ENCODE measurements around the gene TRAPPC14.

DNA sequence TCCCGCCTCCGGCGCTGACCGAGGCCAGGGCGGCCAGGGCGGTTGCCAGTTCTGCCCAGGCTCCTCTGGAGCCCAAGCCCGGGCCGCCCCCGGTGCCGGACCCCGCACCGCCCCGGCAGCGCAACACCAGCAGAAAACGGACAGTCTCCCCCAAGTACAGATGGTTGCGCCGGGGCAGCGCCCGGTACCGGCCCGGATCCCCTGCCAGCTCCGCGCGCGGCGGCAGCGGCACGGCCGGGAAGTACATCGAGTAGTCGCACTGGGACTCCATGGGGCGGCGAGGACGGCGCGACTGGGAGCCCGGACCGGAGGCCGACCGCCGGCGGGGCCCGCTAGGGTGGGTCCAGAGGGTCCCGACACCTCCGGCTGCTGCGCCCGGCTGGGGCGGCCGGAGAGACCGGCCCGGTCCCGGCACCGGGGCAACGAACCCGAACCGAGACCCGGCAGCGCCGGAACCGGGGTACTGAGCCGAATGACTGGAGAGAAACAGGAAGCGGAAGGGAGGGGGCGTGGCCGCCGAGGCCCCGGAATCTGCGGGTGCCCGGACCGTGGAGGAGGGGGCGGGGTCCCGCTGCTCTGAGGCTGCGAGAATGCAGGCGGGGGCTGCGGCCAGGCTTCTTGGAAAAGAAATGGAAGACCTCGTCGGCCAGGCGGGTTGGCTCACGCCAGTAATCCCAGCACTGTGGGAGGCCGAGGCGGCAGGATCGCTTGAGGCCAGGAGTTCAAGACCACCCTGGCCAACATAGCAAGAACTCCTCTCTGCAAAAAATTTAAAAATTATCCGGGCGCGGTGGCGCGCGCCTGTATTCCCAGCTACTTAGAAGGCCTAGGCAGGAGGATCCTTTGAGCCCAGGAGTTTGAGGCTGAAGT is at the start of gene TRAPPC14:
- TF ChIP-seq, protein P1, sequence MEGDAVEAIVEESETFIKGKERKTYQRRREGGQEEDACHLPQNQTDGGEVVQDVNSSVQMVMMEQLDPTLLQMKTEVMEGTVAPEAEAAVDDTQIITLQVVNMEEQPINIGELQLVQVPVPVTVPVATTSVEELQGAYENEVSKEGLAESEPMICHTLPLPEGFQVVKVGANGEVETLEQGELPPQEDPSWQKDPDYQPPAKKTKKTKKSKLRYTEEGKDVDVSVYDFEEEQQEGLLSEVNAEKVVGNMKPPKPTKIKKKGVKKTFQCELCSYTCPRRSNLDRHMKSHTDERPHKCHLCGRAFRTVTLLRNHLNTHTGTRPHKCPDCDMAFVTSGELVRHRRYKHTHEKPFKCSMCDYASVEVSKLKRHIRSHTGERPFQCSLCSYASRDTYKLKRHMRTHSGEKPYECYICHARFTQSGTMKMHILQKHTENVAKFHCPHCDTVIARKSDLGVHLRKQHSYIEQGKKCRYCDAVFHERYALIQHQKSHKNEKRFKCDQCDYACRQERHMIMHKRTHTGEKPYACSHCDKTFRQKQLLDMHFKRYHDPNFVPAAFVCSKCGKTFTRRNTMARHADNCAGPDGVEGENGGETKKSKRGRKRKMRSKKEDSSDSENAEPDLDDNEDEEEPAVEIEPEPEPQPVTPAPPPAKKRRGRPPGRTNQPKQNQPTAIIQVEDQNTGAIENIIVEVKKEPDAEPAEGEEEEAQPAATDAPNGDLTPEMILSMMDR (IDR thresholded peaks at IDR 0.05), result no peak
- peak; percentile 61 for TF ChIP-seq POLR2A (IDR thresholded peaks at IDR 0.05)
